Endothelial cell (in vitro differentiated cells): Measurements from ENCODE around the gene EXOSC5. TPM values are rescaled to one million over a fixed set of nuclear protein-coding genes. Genes with fewer than 3 reads are reported as not detected.
"Not testable (repeated sequence)": the region's sequence is repeated elsewhere in the genome, so short reads cannot be mapped to it uniquely, and the experiment has no call there.

Experiments
- DNase-seq: peaks from one replicate; pipeline ENCODE4 v3.0.0; 2021; ENCODE audit warnings: low spot score
- H3K27ac Mint-ChIP-seq: one replicate; pipeline ENCODE4 v1.8.0; 2021; ENCODE audit warnings: mixed read lengths, inconsistent platforms; ENCODE audit not compliant: unreplicated experiment
- H3K27me3 Mint-ChIP-seq: one replicate; pipeline ENCODE4 v1.8.0; 2021; ENCODE audit warnings: mild to moderate bottlenecking, moderate library complexity, mixed read lengths, inconsistent platforms; ENCODE audit not compliant: unreplicated experiment
- H3K36me3 Mint-ChIP-seq: one replicate; pipeline ENCODE4 v1.8.0; 2021; ENCODE audit warnings: mild to moderate bottlenecking, low read depth, mixed read lengths, inconsistent platforms; ENCODE audit not compliant: unreplicated experiment
- H3K4me1 Mint-ChIP-seq: one replicate; pipeline ENCODE4 v1.8.0; 2021; ENCODE audit warnings: mild to moderate bottlenecking, mixed read lengths, inconsistent platforms; ENCODE audit not compliant: unreplicated experiment
- H3K4me3 Mint-ChIP-seq: one replicate; pipeline ENCODE4 v1.8.0; 2021; ENCODE audit warnings: mild to moderate bottlenecking, mixed read lengths, inconsistent platforms; ENCODE audit not compliant: unreplicated experiment
- H3K9me3 Mint-ChIP-seq: one replicate; pipeline ENCODE4 v1.8.0; 2021; ENCODE audit warnings: mixed read lengths, inconsistent platforms; ENCODE audit not compliant: unreplicated experiment
- total RNA-seq: library from RNA; stranded (reverse); fragmentation: NEBNext Ultra II Directional; extraction: Animal tissue kit (Norgen Biotek cat#: 25700); gene quantifications from one replicate; pipeline ENCODE4 v1.2.1, GENCODE V29; 2021; ENCODE audit not compliant: unreplicated experiment
- TF ChIP-seq, protein P1 (sequence below): fragments of 200-600 bp; sonication (generic); IDR thresholded peaks from one replicate; pipeline ENCODE4 v1.5.0; 2021; ENCODE audit warnings: antibody characterized with exemption; ENCODE audit not compliant: unreplicated experiment

EXOSC5 gene
- total RNA-seq, 1 donor from 2014 or later = 15.2 TPM

GRCh38 chr19:41392775-41393174, 4.4 kb downstream of the EXOSC5 start:
- H3K9me3 Mint-ChIP-seq = no peaks in the 10 kb centered on the region
- TF ChIP-seq, protein P1, sequence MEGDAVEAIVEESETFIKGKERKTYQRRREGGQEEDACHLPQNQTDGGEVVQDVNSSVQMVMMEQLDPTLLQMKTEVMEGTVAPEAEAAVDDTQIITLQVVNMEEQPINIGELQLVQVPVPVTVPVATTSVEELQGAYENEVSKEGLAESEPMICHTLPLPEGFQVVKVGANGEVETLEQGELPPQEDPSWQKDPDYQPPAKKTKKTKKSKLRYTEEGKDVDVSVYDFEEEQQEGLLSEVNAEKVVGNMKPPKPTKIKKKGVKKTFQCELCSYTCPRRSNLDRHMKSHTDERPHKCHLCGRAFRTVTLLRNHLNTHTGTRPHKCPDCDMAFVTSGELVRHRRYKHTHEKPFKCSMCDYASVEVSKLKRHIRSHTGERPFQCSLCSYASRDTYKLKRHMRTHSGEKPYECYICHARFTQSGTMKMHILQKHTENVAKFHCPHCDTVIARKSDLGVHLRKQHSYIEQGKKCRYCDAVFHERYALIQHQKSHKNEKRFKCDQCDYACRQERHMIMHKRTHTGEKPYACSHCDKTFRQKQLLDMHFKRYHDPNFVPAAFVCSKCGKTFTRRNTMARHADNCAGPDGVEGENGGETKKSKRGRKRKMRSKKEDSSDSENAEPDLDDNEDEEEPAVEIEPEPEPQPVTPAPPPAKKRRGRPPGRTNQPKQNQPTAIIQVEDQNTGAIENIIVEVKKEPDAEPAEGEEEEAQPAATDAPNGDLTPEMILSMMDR = no peak
- no peak overlapping the region for H3K27ac Mint-ChIP-seq

DNA sequence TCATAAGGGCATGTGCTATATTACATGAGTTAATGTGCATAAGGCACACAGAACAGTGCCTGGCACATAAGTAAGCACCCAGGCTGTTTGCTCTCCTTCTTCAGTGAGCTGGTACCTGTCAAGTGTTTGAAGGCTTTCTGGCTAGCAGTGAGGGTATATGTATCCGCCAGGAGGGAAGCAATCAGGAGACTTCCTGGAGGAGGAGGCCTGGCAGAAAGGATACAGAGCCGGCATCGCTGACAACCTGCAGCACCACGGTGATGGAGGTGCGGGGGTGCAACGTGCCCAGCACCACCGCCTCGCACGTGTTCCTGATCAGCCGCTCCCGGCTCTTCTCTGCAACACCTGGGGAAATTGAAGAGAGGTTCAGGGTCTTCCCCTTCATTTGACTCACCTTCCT, 5.5 kb downstream of the EXOSC5 start:
- Mint-ChIP-seq H3K27me3 (peaks cover 4% of the 10 kb centered on the region), H3K4me1 (peaks cover 9% of the 10 kb centered on the region), H3K9me3 (no peaks in the 10 kb centered on the region), H3K36me3 (peaks cover 15% of the 10 kb centered on the region), H3K27ac (no peak overlapping the region), H3K4me3 (no peak overlapping the region)
- TF ChIP-seq, protein P1 = no peak
- DNase-seq = no peak

More at GRCh38 chr19:41392775-41393174, 4.4 kb downstream of the EXOSC5 start:
- no peak overlapping the region for H3K4me3 Mint-ChIP-seq
- H3K4me1 Mint-ChIP-seq = peaks cover 11% of the 10 kb centered on the region
- H3K36me3 Mint-ChIP-seq = peaks cover 15% of the 10 kb centered on the region
- H3K27me3 Mint-ChIP-seq = peaks cover 4% of the 10 kb centered on the region
- no peak for DNase-seq

DNA sequence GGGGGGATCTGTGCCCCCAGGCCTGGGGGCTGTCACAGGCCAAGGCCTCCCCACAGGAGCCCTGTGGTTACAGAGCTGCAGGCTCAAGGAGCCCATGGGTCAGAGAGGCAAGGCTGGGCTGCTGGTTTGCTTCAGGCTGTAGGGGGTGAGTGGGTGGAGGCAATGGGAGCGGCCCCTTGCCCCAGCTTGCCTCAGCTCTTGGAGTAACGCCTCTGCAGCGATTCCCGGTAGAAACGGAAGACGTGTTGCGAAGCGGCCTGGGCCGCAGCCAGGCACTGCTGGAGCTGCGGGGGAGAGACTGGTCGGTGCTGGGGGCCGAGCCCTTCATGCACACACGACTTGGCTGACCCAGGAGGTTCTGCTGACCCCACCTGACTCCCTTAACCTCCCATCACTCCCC, 10.7 kb downstream of the EXOSC5 start:
- H3K4me3 Mint-ChIP-seq = no peak overlapping the region
- peaks cover 21% of the 10 kb centered on the region for H3K36me3 Mint-ChIP-seq
- TF ChIP-seq, protein P1 = no peak
- H3K4me1 Mint-ChIP-seq = no peaks in the 10 kb centered on the region
- no peak overlapping the region for H3K27ac Mint-ChIP-seq
- no peaks in the 10 kb centered on the region for H3K9me3 Mint-ChIP-seq
- peaks cover 6% of the 10 kb centered on the region for H3K27me3 Mint-ChIP-seq
- DNase-seq = no peak

DNA sequence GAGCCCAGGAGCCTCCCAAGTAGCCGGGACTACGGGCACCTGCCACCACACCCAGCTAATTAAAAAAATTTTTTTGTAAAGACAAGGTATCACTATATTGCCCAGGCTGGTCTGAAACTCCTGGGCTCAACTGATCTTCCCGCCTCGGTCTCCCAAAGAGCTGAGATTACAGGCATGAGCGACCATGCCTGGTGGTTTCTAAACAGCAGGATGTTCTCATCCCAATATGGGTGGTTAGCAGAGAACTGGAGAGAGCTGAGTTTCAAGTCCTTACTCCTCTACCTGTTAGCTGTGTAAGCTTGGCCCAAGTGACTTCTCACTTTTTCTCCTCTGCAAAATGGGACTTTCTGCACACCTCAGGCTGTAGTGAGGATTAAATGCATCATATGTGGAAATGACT, 12.8 kb downstream of the EXOSC5 start:
- no peak for DNase-seq
- Mint-ChIP-seq H3K36me3 (peaks cover 14% of the 10 kb centered on the region), H3K27me3 (peaks cover 4% of the 10 kb centered on the region), H3K4me3 (no peak overlapping the region), H3K27ac (no peak overlapping the region), H3K4me1 (peaks cover 4% of the 10 kb centered on the region), H3K9me3 (no peaks in the 10 kb centered on the region)
- TF ChIP-seq, protein P1 = no peak

- not testable (repeated sequence) for DNase-seq, H3K9me3 Mint-ChIP-seq, H3K27me3 Mint-ChIP-seq, H3K4me3 Mint-ChIP-seq, H3K27ac Mint-ChIP-seq
- peaks cover 14% of the 10 kb centered on the region for H3K4me1 Mint-ChIP-seq
- peaks cover 14% of the 10 kb centered on the region for H3K36me3 Mint-ChIP-seq
These were observed 15.6 kb downstream of the EXOSC5 start for GRCh38 chr19:41381536-41381935.
